Ovary (tissue), 9 donors: ENCODE measurements around the gene FOXP1. TPM values are rescaled to one million over a fixed set of nuclear protein-coding genes. Genes with fewer than 3 reads are reported as not detected.

Source experiments
- DNase-seq, 5 donors: peaks; one replicate each; pipeline ENCODE4 v3.0.0-alpha.2; 2019 to 2020
- H3K27ac ChIP-seq, 2 donors: fragments of 200-600 bp; one replicate each; pipeline versions ENCODE4 v1.5.1 to v1.8.0; 2019 to 2022
- H3K27me3 ChIP-seq: fragments of 200-600 bp; one replicate; pipeline ENCODE4 v1.8.0; 2022
- H3K36me3 ChIP-seq: fragments of 200-600 bp; sonication (generic); one replicate; pipeline ENCODE4 v1.5.1; 2019
- H3K4me1 ChIP-seq: one replicate; pipeline ENCODE4 v1.8.1; 2013; ENCODE audit warnings: mild to moderate bottlenecking, moderate library complexity; ENCODE audit not compliant: insufficient read depth
- H3K4me3 ChIP-seq: fragments of 200-600 bp; sonication (generic); one replicate; pipeline ENCODE4 v1.5.1; 2017
- H3K9me3 ChIP-seq, 2 donors: fragments of 200-600 bp in 1 of 2; sonication (generic) in 1 of 2; one replicate each; pipeline versions ENCODE4 v1.5.1 to v1.8.1; 2013 to 2019; ENCODE audit warnings: mild to moderate bottlenecking in 1 of 2, moderate library complexity in 1 of 2
- EP300 ChIP-seq: sonication (generic); formaldehyde crosslinking; IDR thresholded peaks from one replicate; pipeline ENCODE4 v1.6.1; 2017; ENCODE audit warnings: antibody characterized with exemption
- POLR2A ChIP-seq: fragments of 450-650 bp; IDR thresholded peaks from one replicate; pipeline ENCODE4 v1.6.1; 2017; ENCODE audit warnings: antibody characterized with exemption, mild to moderate bottlenecking, moderate library complexity
- WGBS, 3 donors: extraction: QIAGEN DNeasy Blood & Tissue Kit in 1 of 3; methylation state at CpG; one replicate each; pipeline versions ENCODE4 v1.1.5 to v1.1.7; 2013 to 2017; 5-methylcytosine and 5-hydroxymethylcytosine counted together
- intact Hi-C, 4 donors: fragments of 100-400 bp; cut with DNase I; formaldehyde crosslinking; loops; one replicate each; pipeline versions ENCODE4 v1.11.0 to v1.15.1; 2022 to 2023
- polyA plus RNA-seq, 2 donors: library from polyadenylated mRNA; stranded (reverse); fragments of 200-250 nt in 1 of 2; fragments of 350-450 nt in 1 of 2; fragmentation: Illumina TruSeq in 1 of 2; extraction: RNeasy Lipid Tissue Mini Kit (QIAGEN cat#74804) in 1 of 2; gene quantifications; one replicate each; pipeline ENCODE4 v1.2.3, GENCODE V29; 2013 to 2014
- total RNA-seq, 7 donors: library from RNA; depleted of rRNA in 2 of 7; stranded (reverse); fragments of >200 nt in 2 of 7; fragmentation: NEBNext Ultra II Directional in 3 of 7; extraction: Animal tissue kit (Norgen Biotek cat#: 25700) in 3 of 7; gene quantifications; one replicate each; pipeline versions ENCODE4 v1.1.0 to v1.2.4, GENCODE V29; 2016 to 2023
- TF ChIP-seq, protein P1 (sequence below), 3 donors: fragments of 450-650 bp in 2 of 3; fragments of 200-600 bp in 1 of 3; IDR thresholded peaks; one replicate each; pipeline versions ENCODE4 v1.5.1 to v1.8.0; 2016 to 2022; ENCODE audit warnings: antibody characterized with exemption in 3 of 3, mild to moderate bottlenecking in 1 of 3
- donor health status: DM: no; HTN: no; CAD: no; lungs with moderate emphysema.
- donor health status: DM: no; HTN: no; CAD: no.
- donor health status: Bipolar disorder and iron deficiency.
- donor health status: DM: yes; HTN: yes; CAD: no.
- donor health status: DM: no; HTN: no; CAD: no.
- donor health status: DM: yes; HTN: yes; CAD: no.

FOXP1 gene
- total and polyA plus RNA-seq, 9 donors, result 31.7 to 126 (median 114) TPM

DNA sequence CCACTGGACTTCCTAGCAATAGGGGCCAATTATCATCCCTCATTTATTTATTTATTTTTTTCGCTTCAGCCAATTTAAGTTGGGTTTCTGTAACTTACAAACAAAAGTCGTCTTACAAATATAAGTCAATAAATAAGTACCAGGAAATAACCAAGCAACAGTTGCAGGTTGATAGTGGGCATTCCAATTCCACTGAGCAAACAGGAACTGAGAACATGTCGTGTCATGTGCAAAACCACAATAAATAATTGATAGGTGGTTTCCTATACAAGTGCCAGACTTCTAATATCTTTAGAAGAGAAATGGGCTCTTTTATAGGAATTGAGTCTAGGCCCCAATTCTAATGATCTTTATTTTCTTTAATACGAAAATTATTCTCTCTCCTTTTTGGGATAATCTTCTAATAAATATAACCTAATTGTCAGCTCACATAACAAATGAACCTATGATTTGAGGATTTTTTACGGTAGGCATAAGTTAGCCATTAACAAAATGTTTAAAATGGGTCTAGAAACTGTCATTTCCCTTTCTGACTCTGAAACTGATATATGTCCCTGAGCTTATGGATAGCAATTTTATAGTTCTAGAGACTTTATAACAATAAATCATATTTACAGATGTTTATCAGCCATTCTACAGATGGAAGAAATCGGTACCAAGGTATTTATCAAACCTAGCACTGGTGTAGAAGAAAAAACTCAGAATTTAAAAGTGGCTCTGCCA is 571.8 kb downstream of the FOXP1 start:
- no peaks in the 10 kb centered on the region for H3K27me3 ChIP-seq
- intact Hi-C loops, result no loop called here
- no peak overlapping the region for H3K4me3 ChIP-seq
- H3K36me3 ChIP-seq, result no peaks in the 10 kb centered on the region
- WGBS, 3 donors, result 84 to 88% (median 88%) methylated on average over 6 of the region's 6 CpGs
- no peak for DNase-seq
- TF ChIP-seq EP300, result no peak
- no peak overlapping the region for H3K27ac ChIP-seq
- peaks cover 10% of the 10 kb centered on the region for H3K4me1 ChIP-seq
- H3K9me3 ChIP-seq, result no peaks in the 10 kb centered on the region

DNA sequence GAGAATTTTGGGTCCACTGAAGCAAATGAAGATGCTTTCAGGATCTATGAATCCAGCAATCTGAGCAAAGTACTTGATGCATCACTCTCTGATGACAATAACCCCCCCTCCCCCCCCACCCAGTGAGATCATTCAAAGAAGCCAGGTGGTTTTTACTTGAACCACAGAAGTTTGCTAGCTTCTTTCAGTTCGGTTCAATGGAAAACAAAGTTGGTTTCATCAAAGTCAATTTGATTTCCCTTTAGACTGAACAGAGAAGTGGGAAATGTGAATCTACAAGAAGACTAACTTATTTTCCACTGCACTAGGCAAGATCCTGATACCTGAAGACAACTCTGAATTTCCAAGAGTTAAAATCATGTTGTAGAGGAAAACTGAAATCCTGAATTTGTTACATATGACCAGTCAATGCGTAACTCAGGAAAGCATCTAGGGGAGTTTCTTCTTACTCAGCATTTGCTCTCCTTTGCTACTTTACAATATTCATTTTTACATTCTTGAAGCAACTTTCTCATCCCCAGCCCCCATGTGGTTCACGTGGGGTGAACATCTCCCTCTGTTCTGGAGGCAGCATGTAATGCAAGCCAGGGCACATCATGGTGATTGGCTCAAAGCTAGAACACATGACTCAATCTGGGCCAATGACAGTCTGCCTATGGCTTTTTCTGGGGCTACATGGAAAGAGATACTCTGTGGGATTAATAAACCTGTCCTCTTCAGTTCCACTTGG is 572.6 kb downstream of the FOXP1 start:
- no peaks in the 10 kb centered on the region for H3K27me3 ChIP-seq
- H3K36me3 ChIP-seq, result no peaks in the 10 kb centered on the region
- H3K27ac ChIP-seq, result no peak overlapping the region
- WGBS, 3 donors, result 84 to 90% (median 87%) methylated on average over 3 of the region's 3 CpGs
- H3K4me1 ChIP-seq, result peaks cover 7% of the 10 kb centered on the region
- TF ChIP-seq POLR2A (no peak), EP300 (no peak)
- TF ChIP-seq, protein P1, sequence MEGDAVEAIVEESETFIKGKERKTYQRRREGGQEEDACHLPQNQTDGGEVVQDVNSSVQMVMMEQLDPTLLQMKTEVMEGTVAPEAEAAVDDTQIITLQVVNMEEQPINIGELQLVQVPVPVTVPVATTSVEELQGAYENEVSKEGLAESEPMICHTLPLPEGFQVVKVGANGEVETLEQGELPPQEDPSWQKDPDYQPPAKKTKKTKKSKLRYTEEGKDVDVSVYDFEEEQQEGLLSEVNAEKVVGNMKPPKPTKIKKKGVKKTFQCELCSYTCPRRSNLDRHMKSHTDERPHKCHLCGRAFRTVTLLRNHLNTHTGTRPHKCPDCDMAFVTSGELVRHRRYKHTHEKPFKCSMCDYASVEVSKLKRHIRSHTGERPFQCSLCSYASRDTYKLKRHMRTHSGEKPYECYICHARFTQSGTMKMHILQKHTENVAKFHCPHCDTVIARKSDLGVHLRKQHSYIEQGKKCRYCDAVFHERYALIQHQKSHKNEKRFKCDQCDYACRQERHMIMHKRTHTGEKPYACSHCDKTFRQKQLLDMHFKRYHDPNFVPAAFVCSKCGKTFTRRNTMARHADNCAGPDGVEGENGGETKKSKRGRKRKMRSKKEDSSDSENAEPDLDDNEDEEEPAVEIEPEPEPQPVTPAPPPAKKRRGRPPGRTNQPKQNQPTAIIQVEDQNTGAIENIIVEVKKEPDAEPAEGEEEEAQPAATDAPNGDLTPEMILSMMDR (IDR thresholded peaks at IDR 0.05), result no peak
- H3K9me3 ChIP-seq, result no peaks in the 10 kb centered on the region
- intact Hi-C loops, result no loop called here
- DNase-seq, result no peak
- H3K4me3 ChIP-seq, result no peak overlapping the region

DNA sequence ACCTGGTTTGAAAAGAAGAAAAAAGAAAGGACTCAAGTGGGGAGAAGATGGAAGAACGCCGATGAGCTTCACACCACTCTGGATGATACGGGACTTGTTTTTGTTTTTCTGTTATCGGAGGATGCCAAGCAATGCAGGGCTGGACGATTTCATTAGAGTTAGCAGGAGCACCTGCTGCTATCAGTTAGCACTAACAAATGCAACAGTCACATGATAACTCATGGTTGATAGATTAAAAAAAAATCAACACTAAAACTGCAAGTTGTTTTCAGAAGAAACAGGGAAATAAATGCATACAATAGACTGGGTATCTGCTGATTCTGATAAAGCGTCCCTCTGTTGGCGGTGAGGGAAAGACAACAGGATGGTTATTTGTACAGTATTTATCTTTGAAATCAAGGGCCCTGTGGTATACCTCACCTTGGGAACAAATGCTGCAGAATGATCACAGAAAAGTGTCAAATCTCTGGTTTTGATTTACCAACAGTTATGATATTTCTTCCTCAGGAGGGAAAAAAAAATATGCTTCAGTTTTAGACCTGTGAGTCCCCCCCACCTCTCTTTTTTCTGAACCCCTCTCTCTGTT is 575.1 kb downstream of the FOXP1 start:
- Histone ChIP-seq H3K27ac (no peak overlapping the region), H3K27me3 (no peaks in the 10 kb centered on the region), H3K4me3 (no peak overlapping the region), H3K4me1 (peaks cover 5% of the 10 kb centered on the region), H3K9me3 (no peaks in the 10 kb centered on the region), H3K36me3 (no peaks in the 10 kb centered on the region)
- 72 to 83% (median 73%) methylated on average over 7 of the region's 7 CpGs for WGBS, 3 donors
- DNase-seq, result no peak
- intact Hi-C loops, result no loop called here
- no peak for TF ChIP-seq POLR2A
- TF ChIP-seq, protein P1 (IDR thresholded peaks at IDR 0.05), result no peak
- no peak for TF ChIP-seq EP300

DNA sequence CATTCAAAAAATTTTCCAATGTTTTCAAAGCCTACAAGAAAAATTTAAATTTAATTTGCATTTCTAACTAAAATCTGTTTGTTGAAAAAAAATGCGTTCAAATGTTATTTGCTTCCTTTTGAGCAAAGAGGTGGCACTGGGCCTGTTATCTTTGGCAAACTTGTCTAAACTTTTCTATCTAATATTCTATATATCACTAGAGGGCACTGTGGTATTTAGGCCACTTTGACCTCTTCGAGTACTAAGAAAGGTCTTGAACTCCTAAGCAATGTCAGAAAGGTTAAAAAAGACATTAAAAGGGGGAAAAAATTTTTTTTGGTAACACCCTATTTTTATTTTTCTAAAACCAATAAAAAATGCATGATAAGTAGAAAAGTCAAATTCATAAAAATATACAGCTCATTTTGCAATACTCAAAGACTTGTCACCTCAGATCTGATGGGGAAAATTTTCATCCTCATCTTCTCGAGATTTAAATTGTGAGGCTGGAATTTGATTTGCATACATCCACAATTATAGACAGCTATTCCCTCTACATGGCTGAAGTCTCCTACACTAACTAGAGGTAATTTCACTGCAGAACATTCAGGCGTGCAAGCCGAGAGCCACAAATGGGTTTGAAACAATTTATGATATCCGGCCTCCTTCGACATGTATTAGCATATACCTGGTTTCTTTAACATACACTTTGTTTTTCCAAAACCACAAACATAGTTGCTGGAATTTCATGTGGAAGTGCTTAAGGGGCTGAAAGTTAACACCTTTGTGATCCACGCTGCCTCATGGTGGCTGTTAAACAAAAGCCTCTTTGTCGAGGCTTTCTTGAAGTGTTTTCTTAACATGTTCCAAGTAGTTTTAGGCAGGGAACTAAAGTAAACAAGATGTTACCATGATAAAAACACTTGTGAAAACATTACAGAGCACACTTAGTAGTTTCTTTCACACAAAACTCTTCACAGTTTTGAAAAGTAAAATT is 576.4 kb downstream of the FOXP1 start:
- Histone ChIP-seq H3K9me3 (no peaks in the 10 kb centered on the region), H3K27ac (no peak overlapping the region), H3K27me3 (no peaks in the 10 kb centered on the region), H3K36me3 (no peaks in the 10 kb centered on the region), H3K4me1 (peaks cover 5% of the 10 kb centered on the region), H3K4me3 (no peak overlapping the region)
- WGBS, 3 donors, result 68 to 71% (median 69%) methylated on average over 9 of the region's 9 CpGs
- no peak for DNase-seq
- intact Hi-C loops, result no loop called here
- no peak for TF ChIP-seq EP300
- TF ChIP-seq, protein P1 (IDR thresholded peaks at IDR 0.05), result no peak
- TF ChIP-seq POLR2A, result no peak
